Measurements from ENCODE around the gene YRDC.

YRDC gene

GRCh38 chr1:37759451-37759850, 48.6 kb downstream of the YRDC start:
- TF ChIP-seq CTCF (IDR thresholded peaks at IDR 0.05; ENCODE audit: low read depth, low read length), result no peak
- no peak overlapping the region for H3K4me3 ChIP-seq (ENCODE audit: low read depth, low read length)

- TF ChIP-seq CTCF (IDR thresholded peaks at IDR 0.05; ENCODE audit: low read depth, low read length), result no peak
- H3K4me3 ChIP-seq (ENCODE audit: low read depth, low read length), result no peak overlapping the region
These were observed 52.0 kb downstream of the YRDC start for GRCh38 chr1:37755951-37756560.

- no peak for TF ChIP-seq CTCF (IDR thresholded peaks at IDR 0.05; ENCODE audit: low read depth, low read length)
- no peak overlapping the region for H3K4me3 ChIP-seq (ENCODE audit: low read depth, low read length)
These were observed 52.7 kb downstream of the YRDC start for GRCh38 chr1:37755290-37755689.

- no peak overlapping the region for H3K4me3 ChIP-seq (ENCODE audit: low read depth, low read length)
These were observed 54.3 kb downstream of the YRDC start for GRCh38 chr1:37753473-37754321.

More at GRCh38 chr1:37753473-37754321, 54.3 kb downstream of the YRDC start:
- no peak for TF ChIP-seq CTCF (IDR thresholded peaks at IDR 0.05; ENCODE audit: low read depth, low read length)

Data from WI38 (cell line).